Measurements from ENCODE around the gene HOMER2. TPM values are rescaled to one million over a fixed set of nuclear protein-coding genes. Genes with fewer than 3 reads are reported as not detected.

HOMER2 gene
- polyA plus RNA-seq, 3 donors = 0.92 to 2.4 (median 1.6) TPM

GRCh38 chr15:82995938-82996337 is 43.4 kb upstream of the HOMER2 start:
- Mint-ChIP-seq H3K27ac (no peak overlapping the region), H3K4me3 (no peak overlapping the region), H3K36me3 (peaks cover 5 to 10% of the 10 kb centered on the region in 2 donors), H3K9me3 (no peaks in the 10 kb centered on the region), H3K4me1 (peaks cover 8% of the 10 kb centered on the region), H3K27me3 (ENCODE audit: low read depth in 3 of 3) (peaks cover 0 to 1% (median 0%) of the 10 kb centered on the region in 3 donors)
- intact Hi-C loops (cut with micrococcal nuclease) = loop anchor here in 1 of 2 donors (5.0 kb wide), 2 partner anchors 449 to 464 kb away; no protein-coding TSS in a partner anchor
- no peak overlapping the region for H2AFZ ChIP-seq (ENCODE audit: insufficient read depth, low read depth, low read length, poor library complexity, severe bottlenecking)
- H3K27ac ChIP-seq (ENCODE audit: low read depth in 1 of 2, low read length in 2 of 2) = no peak overlapping the region
- WGBS (ENCODE audit: insufficient coverage) = no CpG with 5 or more reads among the region's 3 CpGs
- H3K79me2 ChIP-seq (ENCODE audit: insufficient read depth, low read length) = no peaks in the 10 kb centered on the region
- no peak overlapping the region for H3K4me3 ChIP-seq (replicated peaks in 1 of 3; ENCODE audit: low read depth in 2 of 3, low read length in 3 of 3)
- peaks cover 5% of the 10 kb centered on the region in 2 donors for H3K4me1 ChIP-seq (ENCODE audit: control insufficient read depth in 1 of 2, insufficient read depth in 2 of 2, low read length in 2 of 2)
- TF ChIP-seq CTCF (IDR thresholded peaks at IDR 0.05) = no peak
- no peak overlapping the region for H3K9ac ChIP-seq (ENCODE audit: insufficient read depth, low read length, poor library complexity, severe bottlenecking)
- DNase-seq = no peak
- H4K20me1 ChIP-seq (ENCODE audit: insufficient read depth, low read length) = peaks cover 5% of the 10 kb centered on the region
- H3K27me3 ChIP-seq (ENCODE audit: control insufficient read depth in 2 of 2, insufficient read depth in 2 of 2, low read length in 2 of 2) = no peaks in the 10 kb centered on the region
- no peak overlapping the region for H3K4me2 ChIP-seq (replicated peaks; ENCODE audit: extremely low read depth, low read length, poor library complexity, severe bottlenecking)
- peaks cover 0 to 9% of the 10 kb centered on the region in 2 donors for H3K36me3 ChIP-seq (replicated peaks in 1 of 2; ENCODE audit: control insufficient read depth in 1 of 2, insufficient read depth in 2 of 2, low read length in 2 of 2)
- H3K9me3 ChIP-seq (replicated peaks in 1 of 2; ENCODE audit: control insufficient read depth in 1 of 2, insufficient read depth in 1 of 2, low read length in 2 of 2) = no peaks in the 10 kb centered on the region

DNA sequence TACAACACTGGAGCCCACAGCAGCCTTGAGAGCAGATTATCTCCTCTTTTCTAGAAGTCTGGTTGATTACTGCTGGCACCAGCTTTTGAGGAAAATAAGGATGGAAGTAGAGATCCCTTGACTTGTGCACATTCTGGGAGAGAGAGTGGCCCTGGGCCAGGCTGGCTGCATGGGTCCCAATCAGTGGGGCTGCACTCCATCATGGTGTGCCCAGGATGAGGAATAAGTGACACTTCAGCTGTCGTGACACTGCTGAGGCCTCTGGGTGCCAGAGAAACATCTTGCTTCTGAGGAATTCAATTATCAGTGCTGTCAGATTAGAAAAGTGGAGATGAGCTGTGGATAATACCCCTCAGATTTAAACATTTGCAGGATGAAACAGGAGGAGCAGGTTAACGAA is 42.6 kb upstream of the HOMER2 start:
- Mint-ChIP-seq H3K4me3 (no peak overlapping the region), H3K27me3 (ENCODE audit: low read depth in 3 of 3) (peaks cover 0 to 1% (median 0%) of the 10 kb centered on the region in 3 donors), H3K27ac (no peak overlapping the region), H3K36me3 (peaks cover 9 to 16% of the 10 kb centered on the region in 2 donors), H3K9me3 (no peaks in the 10 kb centered on the region), H3K4me1 (peaks cover 3% of the 10 kb centered on the region)
- Histone ChIP-seq H3K27ac (ENCODE audit: low read depth in 1 of 2, low read length in 2 of 2) (no peak overlapping the region), H3K36me3 (replicated peaks in 1 of 2; ENCODE audit: control insufficient read depth in 1 of 2, insufficient read depth in 2 of 2, low read length in 2 of 2) (peaks cover 3 to 16% of the 10 kb centered on the region in 2 donors), H3K79me2 (ENCODE audit: insufficient read depth, low read length) (no peaks in the 10 kb centered on the region), H3K27me3 (ENCODE audit: control insufficient read depth in 2 of 2, insufficient read depth in 2 of 2, low read length in 2 of 2) (no peaks in the 10 kb centered on the region), H3K9me3 (replicated peaks in 1 of 2; ENCODE audit: control insufficient read depth in 1 of 2, insufficient read depth in 1 of 2, low read length in 2 of 2) (no peaks in the 10 kb centered on the region), H3K4me3 (replicated peaks in 1 of 3; ENCODE audit: low read depth in 2 of 3, low read length in 3 of 3) (no peak overlapping the region), H2AFZ (ENCODE audit: insufficient read depth, low read depth, low read length, poor library complexity, severe bottlenecking) (no peak overlapping the region), H3K4me2 (replicated peaks; ENCODE audit: extremely low read depth, low read length, poor library complexity, severe bottlenecking) (no peak overlapping the region), H3K4me1 (ENCODE audit: control insufficient read depth in 1 of 2, insufficient read depth in 2 of 2, low read length in 2 of 2) (peaks cover 2% of the 10 kb centered on the region in 2 donors), H3K9ac (ENCODE audit: insufficient read depth, low read length, poor library complexity, severe bottlenecking) (no peak overlapping the region), H4K20me1 (ENCODE audit: insufficient read depth, low read length) (peaks cover 5% of the 10 kb centered on the region)
- no peak for DNase-seq
- intact Hi-C loops (cut with micrococcal nuclease) = loop anchor here in 1 of 2 donors (5.0 kb wide), 2 partner anchors 448 to 463 kb away; no protein-coding TSS in a partner anchor
- WGBS (ENCODE audit: insufficient coverage) = 94% methylated on average over 2 of the region's 2 CpGs
- no peak for TF ChIP-seq CTCF (IDR thresholded peaks at IDR 0.05)

Measured in CD14-positive monocyte (primary cell).